K562 (cell line): ENCODE results near the gene SGCG. TPM values are rescaled to one million over a fixed set of nuclear protein-coding genes. Genes with fewer than 3 reads are reported as not detected.

Experiments
- ATAC-seq: fragments of 200-7000 bp; cut with Tn5 transposase; 3 replicates; pipeline ENCODE4 v1.9.1; 2020; ENCODE audit warnings: moderate library complexity
- BruUV-seq: library from RNA; stranded (reverse); fragments of 400-500 nt; replicated peaks from 2 replicates; lab custom pipeline; 2021; lab: Mats Ljungman, UMichigan
- CTCF ChIA-PET: fragments of 300-600 bp; formaldehyde crosslinking; extraction: SDS; loops from one replicate; lab custom pipeline; 2021; ENCODE audit warnings: low intra/inter-chr PET ratio; lab: Yijun Ruan, JAX
- POLR2A ChIA-PET: fragments of 300-600, 350-650 bp; sonication (Branson Sonifier 250); formaldehyde crosslinking; extraction: SDS; loops from one replicate; lab custom pipeline; 2021; ENCODE audit warnings: antibody characterized with exemption, inconsistent platforms; lab: Yijun Ruan, JAX
- DNase-seq, 4 experiments: peaks; one replicate each; pipeline versions ENCODE4 v3.0.0 to v3.0.0-alpha.2; 2011 to 2018; ENCODE audit warnings: low spot score in 3 of 4, mixed read lengths in 3 of 4; ENCODE audit errors: extremely low read depth in 1 of 4
- FAIRE-seq: peaks from 2 replicates; lab custom pipeline; 2011; peaks lifted over from hg19 to GRCh38; lab: Jason Lieb, UNC
- H2AFZ ChIP-seq: 2 replicates; pipeline ENCODE4 v1.6.0; 2011; ENCODE audit warnings: low read depth, low read length, control low read depth, inconsistent platforms
- H3K27ac ChIP-seq: fragments of 200-600 bp; 3 replicates; pipeline ENCODE4 v1.8.0; 2011; ENCODE audit warnings: low read depth, mild to moderate bottlenecking, control low read depth, inconsistent platforms, low read length, moderate library complexity, mixed read lengths; ENCODE audit errors: extremely low read depth
- H3K27me3 ChIP-seq, 2 experiments: fragments of 300-600 bp in 1 of 2; 2 replicates in 1 of 2; 3 replicates in 1 of 2; pipeline versions ENCODE4 v1.6.0 to v1.8.0; 2011; ENCODE audit warnings: inconsistent platforms in 2 of 2, low read length in 2 of 2, mild to moderate bottlenecking in 1 of 2, mixed read lengths in 1 of 2, moderate library complexity in 1 of 2; ENCODE audit not compliant: control insufficient read depth in 2 of 2, insufficient read depth in 2 of 2
- H3K36me3 ChIP-seq: fragments of 300-600 bp; 3 replicates; pipeline ENCODE4 v1.8.0; 2011; ENCODE audit warnings: mild to moderate bottlenecking, low read length, inconsistent platforms; ENCODE audit not compliant: control insufficient read depth, insufficient read depth
- H3K4me1 ChIP-seq, 2 experiments: fragments of 200-600 bp in 1 of 2; replicated peaks in 1 of 2; 2 replicates in 1 of 2; 3 replicates in 1 of 2; pipeline versions ENCODE4 v1.5.1 to v1.8.0; 2011; ENCODE audit warnings: inconsistent platforms in 2 of 2, low read length in 2 of 2, mild to moderate bottlenecking in 1 of 2, mixed read lengths in 1 of 2, moderate library complexity in 1 of 2; ENCODE audit not compliant: control insufficient read depth in 2 of 2, insufficient read depth in 2 of 2
- H3K4me2 ChIP-seq: 2 replicates; pipeline ENCODE4 v1.6.1; 2011; ENCODE audit warnings: low read length, control low read depth, inconsistent platforms, mixed read lengths; ENCODE audit not compliant: insufficient read depth
- H3K4me3 ChIP-seq: fragments of 200-600 bp; sonication (generic), shearing (Covaris generic); 2 replicates; pipeline ENCODE4 v1.5.1; 2016; ENCODE audit warnings: control low read depth, inconsistent platforms
- H3K79me2 ChIP-seq: fragments of 200-600 bp; 3 replicates; pipeline ENCODE4 v1.8.0; 2011; ENCODE audit warnings: low read length, inconsistent platforms; ENCODE audit not compliant: control insufficient read depth, insufficient read depth
- H3K9ac ChIP-seq, 2 experiments: 2 replicates each; pipeline versions ENCODE4 v1.6.0 to v1.6.1; 2011; ENCODE audit warnings: low read depth in 2 of 2, low read length in 2 of 2, control low read depth in 1 of 2, inconsistent platforms in 1 of 2, mild to moderate bottlenecking in 1 of 2, mixed read lengths in 1 of 2; ENCODE audit not compliant: insufficient read depth in 1 of 2
- H3K9me1 ChIP-seq: one replicate; pipeline ENCODE4 v1.6.0; 2011; ENCODE audit warnings: inconsistent platforms, mild to moderate bottlenecking, low read length, moderate library complexity; ENCODE audit not compliant: control insufficient read depth, insufficient read depth
- H3K9me3 ChIP-seq: replicated peaks from 2 replicates; pipeline ENCODE4 v1.5.1; 2011; ENCODE audit warnings: low read depth, low read length, inconsistent platforms; ENCODE audit not compliant: control insufficient read depth, insufficient read depth
- H4K20me1 ChIP-seq: replicated peaks from 2 replicates; pipeline ENCODE4 v1.6.1; 2011; ENCODE audit warnings: low read length, inconsistent platforms, mixed read lengths; ENCODE audit not compliant: control insufficient read depth, insufficient read depth
- BHLHE40 ChIP-seq: IDR thresholded peaks from 2 replicates; pipeline ENCODE4 v1.6.1; 2011; ENCODE audit warnings: low read length, improper control_type of control experiment
- CEBPG ChIP-seq, 3 experiments: fragments of 200-800 bp in 1 of 3; sonication (Bioruptor generic) in 1 of 3; sonication (generic) in 1 of 3; formaldehyde crosslinking in 1 of 3; IDR thresholded peaks in 2 of 3; conservative IDR thresholded peaks in 1 of 3; 2 replicates each; pipeline versions ENCODE4 v1.6.1 to v1.8.0; 2016 to 2022; ENCODE audit warnings: missing compliant biosample characterization in 2 of 3, missing genetic modification characterization in 2 of 3, mild to moderate bottlenecking in 1 of 3, missing genetic modification reagents in 1 of 3
- KLF13 ChIP-seq: fragments of 450-650 bp; IDR thresholded peaks from 2 replicates; pipeline ENCODE4 v1.6.1; 2016; ENCODE audit warnings: missing genetic modification characterization, low read depth, mild to moderate bottlenecking, missing compliant biosample characterization, moderate library complexity, borderline replicate concordance
- THRAP3 ChIP-seq: fragments of 450-650 bp; IDR thresholded peaks from 2 replicates; pipeline ENCODE4 v1.6.1; 2016; ENCODE audit warnings: mild to moderate bottlenecking, inconsistent platforms, borderline replicate concordance
- WGBS: fragments of 100-300 bp; shearing (Covaris generic); methylation state at CpG from one replicate; pipeline ENCODE4 v1.1.6; 2016; ENCODE audit warnings: low coverage, mixed read lengths; ENCODE audit not compliant: insufficient coverage; ENCODE audit errors: missing lambda C conversion rate; 5-methylcytosine and 5-hydroxymethylcytosine counted together
- in situ Hi-C: fragments of 300-500 bp; cut with MboI; formaldehyde crosslinking; loops from 4 replicates; pipeline ENCODE4 v1.15.0; 2018; ENCODE audit warnings: inconsistent platforms, mixed read lengths
- intact Hi-C: fragments of 100-400 bp; cut with micrococcal nuclease; formaldehyde crosslinking; loops from 2 replicates; pipeline ENCODE4 v1.14.2; 2022
- polyA plus RNA-seq, 8 experiments: library from polyadenylated mRNA; depleted of rRNA in 4 of 8; stranded (reverse) in 5 of 8; unstranded in 3 of 8; fragments of >200 nt; fragmentation: Nextera tagmentation in 2 of 8; fragmentation: Illumina TruSeq in 1 of 8; extraction: Ambion mirVana in 2 of 8; extraction: Trizol in 1 of 8; gene quantifications; 2 replicates each; pipeline versions ENCODE4 v1.2.1 to v1.2.3, GENCODE V29; 2011 to 2014; ENCODE audit warnings: inconsistent platforms in 1 of 8, missing spikeins in 1 of 8
- total RNA-seq, 7 experiments: library from RNA; depleted of rRNA in 6 of 7; stranded (reverse); fragments of >200 nt in 6 of 7; fragmentation: Illumina TruSeq in 2 of 7; extraction: Trizol in 2 of 7; gene quantifications; 2 replicates each; pipeline versions ENCODE4 v1.2.1 to v1.2.3, GENCODE V29; 2011 to 2021; ENCODE audit warnings: low replicate concordance in 1 of 7

Gene SGCG
- total and polyA plus RNA-seq, 9 of the 15 experiments (the other 6 are each of a cell fraction or from before 2014, with no cell fraction given): 0.04 to 0.44 (median 0.34) TPM

- no peak for TF ChIP-seq THRAP3
- TF ChIP-seq KLF13 (tag): no peak
- TF ChIP-seq BHLHE40: no peak
- TF ChIP-seq CEBPG (CRISPR knock-in tag; IDR thresholded peaks at IDR 0.05): no peak
- 0 out of 4 replicates have a peak, but pooled peaks of 1 of the 2 experiments have one; percentile 26 for TF ChIP-seq CEBPG (tag; conservative IDR thresholded peaks at IDR 0.05 in 1 of 2, IDR thresholded peaks at IDR 0.05 in 1 of 2)
- TF ChIP-seq, all 486 proteins: peak for 1
- no peak overlapping the region for H3K4me2 ChIP-seq
- WGBS: 0% methylated on average over 12 of the region's 12 CpGs
- no peaks in the 10 kb centered on the region for H3K9me3 ChIP-seq
- no peaks in the 10 kb centered on the region for H3K9me1 ChIP-seq
- POLR2A ChIA-PET: no interaction called here
- no TSS peak for BruUV-seq
- no peaks in the 10 kb centered on the region for H3K79me2 ChIP-seq
- no peaks in the 10 kb centered on the region for H3K36me3 ChIP-seq
- intact Hi-C loops: no loop called here
- FAIRE-seq (no peak), ATAC-seq (no peak), DNase-seq (no peak)
- H4K20me1 ChIP-seq: no peaks in the 10 kb centered on the region
- H3K9ac ChIP-seq: no peak overlapping the region
- in situ Hi-C loops: no loop called here
- H3K27me3 ChIP-seq: peaks cover 0 to 4% of the 10 kb centered on the region in 2 experiments; a peak in 1 of 5 replicates
- H3K4me1 ChIP-seq: no peaks in the 10 kb centered on the region
- no peak overlapping the region for H3K27ac ChIP-seq
- CTCF ChIA-PET: no interaction called here
- no peak overlapping the region for H2AFZ ChIP-seq
- no peak overlapping the region for H3K4me3 ChIP-seq
These were observed 33.8 kb upstream of the SGCG start for GRCh38 chr13:23146811-23147625.
